Psoas muscle (tissue), 8 donors: ENCODE measurements around the gene TOR4A. TPM values are rescaled to one million over a fixed set of nuclear protein-coding genes. Genes with fewer than 3 reads are reported as not detected.

Source experiments
- ATAC-seq, 4 donors: fragments of 200-7000 bp; cut with Tn5 transposase; one replicate each; pipeline ENCODE4 v1.9.1; 2020; ENCODE audit warnings: moderate library complexity in 3 of 4, mild to moderate bottlenecking in 2 of 4
- DNase-seq, 2 donors: peaks; one replicate each; pipeline ENCODE4 v3.0.0-alpha.2; 2020
- H3K27ac ChIP-seq: fragments of 200-600 bp; one replicate; pipeline ENCODE4 v1.8.0; 2022
- H3K27me3 ChIP-seq, 3 donors: fragments of 200-600 bp in 1 of 3; one replicate each; pipeline versions ENCODE4 v1.6.1 to v1.8.0; 2013 to 2022; ENCODE audit warnings: low read length in 2 of 3, mild to moderate bottlenecking in 2 of 3, moderate library complexity in 1 of 3; ENCODE audit not compliant: insufficient read depth in 3 of 3
- H3K36me3 ChIP-seq, 2 donors: fragments of 200-600 bp in 1 of 2; one replicate each; pipeline versions ENCODE4 v1.6.1 to v1.8.0; 2013 to 2022; ENCODE audit warnings: low read depth in 1 of 2, mild to moderate bottlenecking in 1 of 2, moderate library complexity in 1 of 2; ENCODE audit not compliant: insufficient read depth in 1 of 2
- H3K4me1 ChIP-seq: fragments of 200-600 bp; one replicate; pipeline ENCODE4 v1.8.0; 2022
- H3K4me3 ChIP-seq: fragments of 200-600 bp; one replicate; pipeline ENCODE4 v1.8.0; 2022; ENCODE audit warnings: mild to moderate bottlenecking
- H3K9me3 ChIP-seq: fragments of 200-600 bp; one replicate; pipeline ENCODE4 v1.8.0; 2022
- CTCF ChIP-seq: fragments of 200-600 bp; IDR thresholded peaks from one replicate; pipeline ENCODE4 v1.8.0; 2022; ENCODE audit warnings: antibody characterized with exemption
- WGBS, 3 donors: extraction: QIAGEN DNeasy Blood & Tissue Kit; methylation state at CpG; one replicate each; pipeline versions ENCODE4 v1.1.6 to v1.1.7; 2013; 5-methylcytosine and 5-hydroxymethylcytosine counted together
- intact Hi-C, 2 donors: fragments of 100-400 bp; cut with DNase I; formaldehyde crosslinking; loops; one replicate each; pipeline versions ENCODE4 v1.11.0 to v1.14.2; 2022
- polyA plus RNA-seq, 3 donors: library from polyadenylated mRNA; stranded (reverse); fragments of 200-250 nt; gene quantifications; one replicate each; pipeline ENCODE4 v1.2.3, GENCODE V29; 2013
- total RNA-seq, 4 donors: library from RNA; stranded (reverse); fragmentation: NEBNext Ultra II Directional in 2 of 4; extraction: Animal tissue kit (Norgen Biotek cat#: 25700) in 2 of 4; gene quantifications; one replicate each; pipeline versions ENCODE4 v1.2.1 to v1.2.4, GENCODE V29; 2021 to 2023
- donor health status: healthy with polysubstance abuse.
- donor health status: DM: no; HTN: no; CAD: no; lungs with moderate emphysema.
- donor health status: Bipolar disorder and iron deficiency.
- donor health status: healthy.
- donor health status: DM: yes; HTN: yes; CAD: no.
- donor health status: DM: no; HTN: no; CAD: no.
- donor health status: DM: no; HTN: no; CAD: no.
- donor health status: DM: yes; HTN: yes; CAD: no.

The TOR4A gene
- total and polyA plus RNA-seq, 7 donors, result 0.77 to 2.3 (median 2.1) TPM

DNA sequence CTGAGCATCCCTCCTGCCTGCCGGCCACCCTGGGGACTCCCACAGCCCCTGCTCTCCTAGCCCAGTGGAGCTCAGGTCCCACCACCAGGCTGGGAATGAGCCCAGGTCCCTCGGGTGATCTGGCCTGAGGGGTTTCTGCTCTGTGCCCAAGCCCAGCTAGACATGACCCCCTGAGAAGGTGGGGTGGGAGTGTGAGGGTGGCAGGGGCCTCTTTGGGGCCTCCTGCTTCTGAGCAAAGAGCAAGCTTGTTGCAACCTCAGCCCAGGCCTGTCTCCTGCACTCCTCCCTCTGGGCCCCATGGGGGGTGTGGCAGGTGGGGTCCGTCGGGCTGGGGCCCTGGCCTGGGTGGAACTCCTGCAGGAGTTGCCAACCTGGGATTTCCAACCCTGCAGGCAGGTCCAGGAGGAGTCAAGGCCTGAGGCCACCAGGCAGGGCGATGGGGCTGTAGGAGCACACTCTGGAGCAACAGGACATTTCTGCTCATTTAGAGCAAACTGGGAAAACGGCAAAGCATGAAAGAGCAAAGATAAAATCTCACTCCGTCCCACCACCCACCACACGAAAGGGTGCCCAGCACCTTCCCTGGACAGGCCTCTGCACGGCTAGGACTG lies 35.9 kb downstream of the TOR4A start:
- ATAC-seq (no peak), DNase-seq (peak in 1 of 2 donors; percentile 44)
- H3K9me3 ChIP-seq, result no peaks in the 10 kb centered on the region
- no peaks in the 10 kb centered on the region for H3K36me3 ChIP-seq
- WGBS, 3 donors, result 75 to 83% (median 82%) methylated on average over 8 to 9 of the region's 9 CpGs
- H3K27me3 ChIP-seq, result peaks cover 0 to 31% (median 15%) of the 10 kb centered on the region in 3 donors
- H3K4me1 ChIP-seq, result no peaks in the 10 kb centered on the region
- intact Hi-C loops, result no loop called here
- TF ChIP-seq CTCF, result no peak
- no peak overlapping the region for H3K27ac ChIP-seq
- H3K4me3 ChIP-seq, result no peak overlapping the region

DNA sequence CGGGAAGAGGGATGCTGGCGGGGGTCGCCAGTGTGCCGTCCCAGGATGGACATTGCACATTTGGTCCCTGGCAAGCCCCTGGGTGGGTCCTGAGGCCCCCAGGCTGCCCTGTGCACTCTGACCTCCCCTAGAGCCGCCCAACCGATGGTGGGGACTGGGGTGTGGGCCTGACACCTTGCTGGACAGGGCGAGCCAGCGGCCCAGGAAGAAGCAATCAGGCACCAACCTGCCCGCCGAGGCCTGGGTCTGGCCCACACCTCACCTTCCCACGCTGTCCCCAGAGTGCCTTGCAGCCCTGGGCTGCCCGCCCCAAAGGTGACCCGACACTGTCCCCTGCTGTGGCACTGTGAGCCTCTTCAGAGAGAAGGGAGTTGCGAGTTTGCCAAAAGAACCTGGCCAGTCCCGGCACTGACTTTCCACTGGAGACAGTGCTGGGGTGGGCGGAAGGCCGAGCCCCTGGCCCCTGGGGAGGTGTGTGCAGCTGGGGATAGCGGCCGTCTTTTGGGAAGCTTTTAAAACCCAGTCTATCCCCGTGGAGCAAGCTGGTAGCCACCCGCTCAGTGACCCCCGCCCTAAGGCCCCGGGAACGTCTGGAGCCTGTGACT lies 36.5 kb downstream of the TOR4A start:
- no peak overlapping the region for H3K4me3 ChIP-seq
- H3K36me3 ChIP-seq, result no peaks in the 10 kb centered on the region
- H3K27me3 ChIP-seq, result peaks cover 0 to 31% (median 15%) of the 10 kb centered on the region in 3 donors
- intact Hi-C loops, result no loop called here
- TF ChIP-seq CTCF, result no peak
- no peaks in the 10 kb centered on the region for H3K9me3 ChIP-seq
- ATAC-seq, result no peak
- H3K27ac ChIP-seq, result no peak overlapping the region
- H3K4me1 ChIP-seq, result peaks cover 5% of the 10 kb centered on the region
- peak in 1 of 2 donors; percentile 47 for DNase-seq
- WGBS, 3 donors, result 71 to 85% (median 84%) methylated on average over 20 to 24 of the region's 24 CpGs

DNA sequence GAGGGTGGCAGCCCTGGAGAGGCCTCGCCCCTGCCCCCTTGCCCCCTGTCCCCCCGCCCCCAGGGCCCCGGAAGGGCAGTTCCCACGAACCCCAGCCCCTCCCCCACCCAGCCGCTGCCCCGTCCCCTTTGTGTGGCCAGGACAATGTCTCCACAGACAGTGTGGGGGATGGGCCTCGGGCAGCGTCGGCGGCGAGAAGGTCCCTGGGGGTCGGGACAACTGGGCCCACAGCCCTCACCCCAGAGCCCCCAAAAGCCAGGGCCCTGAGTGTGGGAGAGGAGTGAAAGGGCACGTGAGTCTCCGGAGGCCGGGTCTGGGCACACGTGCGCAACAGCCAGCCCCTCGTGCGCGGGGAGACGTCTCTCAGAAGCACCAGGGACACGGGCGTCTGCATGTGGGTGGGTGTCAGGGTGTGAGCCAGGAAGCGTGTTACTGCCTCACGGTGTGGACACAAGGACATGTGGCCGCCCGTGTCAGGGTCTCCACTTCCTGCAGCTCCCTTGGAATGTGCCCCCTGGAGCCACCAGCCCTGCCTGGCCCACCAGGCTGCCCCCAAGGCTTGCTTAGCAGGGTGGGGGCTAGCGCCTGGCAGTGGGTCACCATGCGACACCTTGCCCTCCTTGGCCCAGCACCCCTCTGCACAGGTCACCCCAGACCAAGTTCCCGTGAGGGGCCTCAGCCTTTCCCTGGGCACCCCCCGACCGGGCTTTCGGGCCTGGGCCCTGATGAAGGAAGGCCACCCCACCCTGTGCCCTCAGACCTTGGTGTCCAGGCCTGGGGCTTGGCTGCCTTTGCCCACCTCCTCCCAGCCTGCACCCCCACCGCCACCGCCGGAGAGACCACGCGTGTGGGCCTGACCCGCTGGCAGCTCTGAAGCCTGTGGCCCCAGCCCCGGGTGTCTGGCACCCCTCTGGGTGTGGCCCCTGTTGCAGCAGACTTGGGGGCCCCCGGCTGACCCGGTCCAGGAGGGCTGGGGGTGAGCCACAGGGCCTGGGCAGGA lies 37.3 kb downstream of the TOR4A start:
- Histone ChIP-seq H3K36me3 (no peaks in the 10 kb centered on the region), H3K4me3 (no peak overlapping the region), H3K27ac (peak overlapping the region; percentile 30), H3K9me3 (no peaks in the 10 kb centered on the region), H3K4me1 (peaks cover 9% of the 10 kb centered on the region), H3K27me3 (peaks cover 0 to 31% (median 15%) of the 10 kb centered on the region in 3 donors)
- 67 to 71% (median 68%) methylated on average over 37 to 42 of the region's 42 CpGs for WGBS, 3 donors
- TF ChIP-seq CTCF, result no peak
- intact Hi-C loops, result no loop called here
- no peak for ATAC-seq
- peak in 1 of 2 donors; percentile 53 for DNase-seq

DNA sequence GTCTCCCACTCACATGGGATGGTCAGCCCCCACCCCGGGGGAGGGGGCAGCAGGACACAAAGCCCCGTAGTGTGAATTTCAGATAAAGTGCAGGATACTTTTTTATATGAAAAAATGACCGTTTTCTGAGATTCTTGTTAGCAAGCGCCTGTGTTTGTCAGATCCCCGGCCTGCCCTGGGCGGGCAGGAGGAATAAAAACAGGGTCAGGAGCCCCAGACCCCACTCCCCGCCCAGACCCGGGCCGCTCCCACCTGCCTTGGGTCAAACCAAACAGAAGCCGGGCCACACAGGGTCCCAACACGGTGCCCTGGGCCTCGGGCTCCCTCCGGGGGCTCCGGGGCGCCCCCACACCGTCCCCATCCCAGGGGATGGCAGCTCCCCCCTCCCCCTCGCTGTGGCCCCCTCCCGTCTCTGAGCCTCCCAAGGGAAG lies 38.1 kb downstream of the TOR4A start:
- ATAC-seq (no peak), DNase-seq (peak in 1 of 2 donors; percentile 42)
- TF ChIP-seq CTCF, result no peak
- Histone ChIP-seq H3K36me3 (no peaks in the 10 kb centered on the region), H3K4me3 (peak overlapping the region; percentile 51), H3K9me3 (no peaks in the 10 kb centered on the region), H3K27ac (peak overlapping the region; percentile 30), H3K27me3 (peaks cover 0 to 31% (median 13%) of the 10 kb centered on the region in 3 donors), H3K4me1 (peaks cover 9% of the 10 kb centered on the region)
- WGBS, 3 donors, result 27 to 45% (median 31%) methylated on average over 11 to 18 of the region's 18 CpGs
- intact Hi-C loops, result no loop called here
